Activated CD4-positive, alpha-beta T cell treated with anti-CD3 and anti-CD28 coated beads, Interleukin-2, amount 50 U/mL, for 1 hour (primary cell): ENCODE data around the gene COA5.
"Not testable (repeated sequence)": the region's sequence is repeated elsewhere in the genome, so short reads cannot be mapped to it uniquely, and the experiment has no call there.

Source experiments
- DNase-seq: peaks from one replicate; pipeline ENCODE4 v3.0.0-alpha.2; 2020

COA5 gene

DNA sequence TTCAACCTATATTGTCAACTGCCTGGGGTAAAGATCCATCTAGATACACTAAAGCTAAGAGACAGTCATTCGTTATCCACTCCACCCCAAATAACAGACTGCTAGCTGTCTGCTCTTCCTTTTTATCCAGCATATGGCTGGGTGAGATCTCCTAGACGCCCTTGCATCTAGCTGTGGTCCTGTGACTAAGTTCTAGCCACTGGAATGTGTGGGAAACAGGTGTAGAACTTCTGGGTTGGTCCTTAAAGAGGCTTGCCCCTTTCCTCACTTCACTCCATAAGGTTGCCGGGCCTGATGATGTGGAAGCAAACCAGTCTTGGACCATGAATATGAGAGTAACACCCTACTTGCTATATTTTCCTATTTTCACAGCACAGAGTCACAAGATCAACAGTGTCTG lies 3.2 kb downstream of the COA5 start:
- no peak for DNase-seq

DNA sequence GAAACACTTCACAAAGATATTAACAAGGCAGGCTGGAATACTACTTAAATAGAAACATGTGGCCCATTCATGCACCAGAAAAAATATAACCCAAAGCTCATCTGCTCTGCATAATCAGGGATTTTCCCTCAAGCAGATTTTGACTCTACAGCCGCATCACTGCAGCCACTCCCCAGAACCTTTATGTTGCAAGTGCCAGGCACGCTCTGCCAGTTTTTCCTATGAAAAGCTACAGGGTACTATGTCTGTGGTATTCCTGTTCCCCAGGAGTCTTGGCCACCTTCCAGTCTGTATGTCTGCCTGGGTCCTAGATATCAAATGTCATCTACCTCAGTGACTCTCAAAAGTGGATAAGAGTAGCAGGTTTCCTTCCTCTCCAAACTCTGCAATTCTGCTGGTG lies 3.8 kb downstream of the COA5 start:
- no peak for DNase-seq

DNA sequence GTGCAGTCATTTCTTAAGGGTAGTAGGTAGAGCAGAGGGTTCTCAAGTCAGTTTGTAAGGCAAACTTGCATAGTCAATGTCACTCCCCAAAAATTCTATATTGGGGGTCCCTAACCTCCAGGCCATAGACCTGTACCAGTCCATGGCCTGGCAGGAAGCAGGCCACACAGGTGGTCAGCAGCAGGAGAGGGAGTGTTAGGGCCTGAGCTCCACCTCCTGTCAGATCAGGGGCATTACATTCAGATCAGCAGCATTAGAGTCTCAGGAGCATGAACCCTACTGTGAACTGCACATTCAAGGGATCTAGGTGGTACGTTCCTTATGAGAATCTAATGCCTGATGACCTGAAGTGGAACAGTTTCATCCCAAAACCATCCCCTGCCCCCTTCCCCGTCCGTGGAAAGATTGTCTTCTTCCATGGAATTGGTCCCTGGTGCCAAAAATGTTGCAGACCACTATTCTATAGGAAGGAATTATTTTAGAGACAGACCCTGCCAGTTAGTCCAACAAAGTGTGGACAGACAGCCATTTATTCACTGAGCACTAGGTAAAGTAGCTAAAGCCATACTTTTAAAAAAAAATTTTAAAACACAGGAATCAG lies 6.7 kb downstream of the COA5 start:
- no peak for DNase-seq

DNA sequence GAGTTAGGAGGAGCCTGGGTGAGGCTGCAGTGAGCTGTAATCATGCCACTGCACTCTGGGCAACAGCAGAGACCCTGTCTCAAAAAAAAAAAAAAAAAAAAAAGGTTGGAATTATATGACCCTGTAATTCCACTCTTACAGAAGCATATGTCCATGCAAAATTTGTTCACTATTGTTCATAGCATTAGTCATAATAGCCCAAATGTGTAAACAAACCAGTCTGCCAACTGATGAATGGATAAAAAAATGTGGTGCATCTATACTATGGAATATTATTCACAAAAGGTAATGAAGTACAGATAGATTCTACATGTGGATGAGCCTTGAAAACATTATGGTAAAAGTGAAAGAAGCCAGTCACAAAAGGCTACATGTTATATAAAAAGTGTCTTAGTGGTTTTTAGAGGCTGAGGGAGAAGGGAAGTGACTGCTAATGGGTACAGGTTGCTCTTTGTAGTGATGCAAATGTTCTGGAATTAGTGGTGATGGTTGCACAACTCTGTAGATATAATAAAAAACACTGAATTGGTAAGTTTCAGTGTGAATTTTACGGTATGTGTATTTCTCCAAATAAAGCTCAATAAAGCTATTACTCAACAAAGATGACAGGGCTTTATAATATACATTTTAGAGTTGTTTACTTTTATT lies 9.4 kb downstream of the COA5 start:
- DNase-seq = no peak

DNA sequence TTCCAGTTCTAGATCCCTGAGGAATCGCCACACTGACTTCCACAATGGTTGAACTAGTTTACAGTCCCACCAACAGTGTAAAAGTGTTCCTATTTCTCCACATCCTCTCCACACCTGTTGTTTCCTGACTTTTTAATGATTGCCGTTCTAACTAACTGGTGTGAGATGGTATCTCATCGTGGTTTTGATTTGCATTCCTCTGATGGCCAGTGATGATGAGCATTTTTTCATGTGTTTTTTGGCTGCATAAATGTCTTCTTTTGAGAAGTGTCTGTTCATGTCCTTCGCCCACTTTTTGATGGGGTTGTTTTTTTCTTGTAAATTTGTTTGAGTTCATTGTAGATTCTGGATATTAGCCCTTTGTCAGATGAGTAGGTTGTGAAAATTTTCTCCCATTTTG lies 13.6 kb downstream of the COA5 start:
- DNase-seq = not testable (repeated sequence)

DNA sequence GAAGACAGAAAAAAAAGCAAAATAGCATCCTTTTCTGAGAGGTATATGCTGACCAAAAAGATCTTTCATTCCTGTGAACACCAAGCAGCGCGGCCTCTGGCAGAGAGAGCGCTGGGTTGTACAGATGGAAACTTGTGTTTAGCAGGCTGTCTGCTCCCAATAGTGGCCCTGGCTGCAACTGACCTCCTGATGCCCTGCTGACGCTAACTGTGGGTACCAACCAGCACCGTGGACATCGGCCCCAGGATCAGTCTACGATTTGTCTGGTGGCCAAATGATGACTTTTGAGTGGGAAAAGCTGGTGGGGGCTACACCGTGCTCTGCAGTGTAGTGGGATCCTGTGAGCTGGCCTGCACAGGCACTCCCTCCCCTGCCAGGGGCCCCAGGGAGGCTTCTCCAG lies 15.7 kb downstream of the COA5 start:
- DNase-seq = no peak

DNA sequence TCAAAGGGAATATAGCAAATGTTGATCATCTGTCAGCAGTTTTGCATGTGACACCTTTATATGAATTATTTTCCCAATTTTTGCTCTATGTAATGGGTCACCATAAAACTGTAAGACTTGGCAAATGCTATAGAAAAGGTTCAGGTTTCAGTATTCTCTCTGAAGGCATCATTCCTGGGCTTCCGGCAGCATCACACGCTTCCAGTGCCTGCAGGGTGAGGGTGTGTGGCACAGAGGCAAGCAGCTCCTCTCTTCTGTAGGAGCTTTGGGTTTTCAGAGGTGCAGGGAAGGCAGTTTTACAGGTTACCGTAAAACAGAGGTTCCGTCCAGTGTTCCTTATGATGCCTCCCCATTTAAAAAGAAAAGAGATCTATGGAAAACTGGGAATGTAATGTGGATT lies 18.8 kb downstream of the COA5 start:
- DNase-seq = no peak

DNA sequence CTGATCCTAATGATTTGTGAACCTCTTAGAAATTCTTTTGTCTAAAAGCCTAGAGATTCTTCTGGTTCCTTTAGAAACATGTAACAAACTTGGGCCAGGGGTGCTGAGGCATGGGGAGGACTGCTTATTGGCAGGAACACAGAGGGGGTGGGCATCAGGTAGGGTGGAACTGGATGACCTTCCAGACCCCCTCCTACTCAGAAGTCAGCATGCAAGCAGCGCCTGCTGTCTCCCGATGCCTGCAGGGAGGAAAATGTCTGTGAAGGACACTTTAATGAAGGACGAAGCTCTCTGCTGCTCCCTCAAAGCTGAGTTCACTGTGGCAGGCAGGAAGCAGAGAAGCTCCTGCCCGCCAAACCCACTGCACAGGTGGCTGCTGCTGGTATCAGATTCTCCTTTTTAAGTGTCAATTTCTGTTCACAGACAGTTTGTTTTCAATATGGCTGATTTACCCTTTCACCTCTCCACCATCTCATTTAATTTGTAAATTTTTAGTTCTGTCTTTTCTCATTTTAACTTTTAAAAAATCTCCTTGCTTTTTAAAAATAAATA lies 19.4 kb downstream of the COA5 start:
- DNase-seq = no peak

DNA sequence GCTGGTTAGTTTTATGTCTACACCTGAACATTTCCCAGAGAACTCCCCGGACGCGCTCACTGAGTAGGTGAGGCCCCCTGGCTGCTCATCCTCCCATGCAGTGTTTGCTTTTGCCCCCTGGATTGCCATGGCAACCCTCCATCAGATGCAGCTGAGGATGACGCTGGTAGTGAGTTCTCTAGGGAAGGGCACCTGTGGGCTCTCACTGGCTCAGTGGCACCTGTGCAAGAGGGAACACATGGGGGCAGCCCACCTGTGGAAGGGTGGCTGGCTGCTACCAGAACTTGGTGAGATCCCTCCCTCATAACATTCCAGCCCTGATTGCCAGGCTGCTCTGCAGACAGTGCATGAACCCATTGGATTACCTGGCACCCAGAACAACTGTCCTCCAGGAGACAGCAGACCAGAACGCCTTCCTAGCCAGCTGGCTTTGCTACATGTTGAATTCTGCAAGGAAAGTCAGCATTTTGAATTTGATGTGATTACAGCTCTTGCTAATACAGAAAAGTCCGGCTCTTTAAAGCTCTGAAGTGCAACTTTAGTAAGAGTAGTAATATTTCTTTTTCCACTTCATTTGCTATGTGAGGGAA lies 21.7 kb downstream of the COA5 start:
- DNase-seq = no peak

DNA sequence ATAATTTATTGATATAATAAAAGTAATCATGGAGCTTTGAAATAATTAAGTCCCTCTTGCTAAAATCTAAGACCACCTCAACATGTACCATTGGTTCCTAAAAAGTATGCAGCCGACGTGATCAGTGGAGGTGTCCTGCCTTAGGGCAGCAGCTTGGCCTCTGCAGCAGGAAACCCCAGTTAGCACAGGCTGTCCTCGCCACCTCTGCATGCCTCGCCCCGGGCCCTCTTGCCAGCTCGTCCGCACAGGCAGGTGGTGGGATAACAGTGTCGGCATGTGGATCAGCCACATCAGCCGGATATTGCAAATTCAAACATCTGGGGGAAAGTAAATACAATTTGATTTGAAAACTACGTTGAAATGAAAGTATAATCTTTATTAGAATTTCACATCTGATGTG lies 22.9 kb downstream of the COA5 start:
- no peak for DNase-seq

DNA sequence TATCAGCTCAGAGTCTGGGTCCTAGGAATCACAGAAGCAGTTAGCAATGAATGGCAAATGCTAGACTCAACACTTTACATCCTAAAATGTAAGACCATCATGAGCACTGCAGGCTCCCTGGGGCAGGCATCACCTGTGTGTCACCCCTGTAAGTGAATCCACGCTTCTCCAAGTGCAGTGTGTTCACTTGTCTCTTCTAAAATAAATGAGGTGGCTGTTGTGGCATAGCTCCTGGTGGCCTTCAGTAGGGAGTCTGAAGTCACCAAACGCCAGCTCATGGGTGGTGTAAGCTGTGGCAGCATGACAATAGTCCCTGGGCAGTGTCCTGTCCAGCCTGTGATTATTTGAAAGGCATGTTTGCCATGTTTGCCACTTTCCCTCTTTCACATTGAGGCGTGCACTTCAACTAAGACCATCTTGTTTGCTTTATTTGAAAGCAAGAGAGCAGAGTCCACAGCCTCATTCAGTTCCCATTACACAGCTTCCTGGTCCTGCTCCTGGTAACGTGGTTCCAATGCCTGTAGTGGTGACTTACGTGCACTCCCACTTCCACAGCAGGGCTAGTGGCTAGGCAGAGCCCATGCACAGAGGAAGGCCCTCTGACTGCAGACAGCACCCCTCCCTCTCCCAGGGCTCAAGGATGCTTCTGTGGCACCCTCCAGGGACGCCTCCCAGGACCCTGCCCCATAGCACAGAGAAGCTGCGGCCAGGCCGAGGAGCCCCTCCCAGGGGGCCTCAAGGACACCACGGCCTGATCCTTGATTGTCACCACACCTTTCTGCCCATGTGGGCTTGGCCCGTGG lies 24.3 kb downstream of the COA5 start:
- no peak for DNase-seq

DNA sequence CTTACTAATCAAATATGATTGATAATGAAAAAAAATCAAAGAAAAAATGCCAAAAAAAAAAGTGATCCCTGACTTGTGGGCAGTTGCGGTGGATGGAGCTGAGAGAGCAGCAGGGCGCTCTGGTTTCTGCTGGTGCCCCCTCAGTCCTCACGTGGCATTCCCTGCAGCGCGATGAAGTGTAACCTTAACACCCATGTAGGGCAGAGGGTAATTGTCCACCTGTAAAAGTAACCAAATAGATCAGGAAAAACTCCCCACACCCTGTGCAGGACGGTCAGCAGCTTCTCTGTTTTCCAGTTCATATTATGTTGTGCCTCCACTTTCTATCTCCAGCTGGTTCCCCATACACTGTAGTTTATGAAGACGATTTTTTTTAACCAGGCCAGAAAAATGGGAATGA lies 25.0 kb downstream of the COA5 start:
- DNase-seq = no peak

DNA sequence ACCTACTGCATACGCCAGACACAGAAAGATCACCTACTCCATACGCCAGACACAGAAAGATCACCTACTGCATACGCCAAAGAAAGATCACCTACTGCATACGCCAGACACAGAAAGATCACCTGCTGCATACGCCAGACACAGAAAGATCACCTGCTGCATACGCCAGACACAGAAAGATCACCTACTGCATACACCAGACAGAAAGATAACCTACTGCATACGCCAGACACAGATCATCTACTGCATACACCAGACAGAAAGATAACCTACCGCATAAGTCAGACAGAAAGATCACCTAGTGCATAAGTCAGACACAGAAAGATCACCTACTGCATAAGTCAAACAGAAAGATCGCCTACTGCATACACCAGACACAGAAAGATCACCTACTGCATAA lies 25.8 kb downstream of the COA5 start:
- DNase-seq = no peak

DNA sequence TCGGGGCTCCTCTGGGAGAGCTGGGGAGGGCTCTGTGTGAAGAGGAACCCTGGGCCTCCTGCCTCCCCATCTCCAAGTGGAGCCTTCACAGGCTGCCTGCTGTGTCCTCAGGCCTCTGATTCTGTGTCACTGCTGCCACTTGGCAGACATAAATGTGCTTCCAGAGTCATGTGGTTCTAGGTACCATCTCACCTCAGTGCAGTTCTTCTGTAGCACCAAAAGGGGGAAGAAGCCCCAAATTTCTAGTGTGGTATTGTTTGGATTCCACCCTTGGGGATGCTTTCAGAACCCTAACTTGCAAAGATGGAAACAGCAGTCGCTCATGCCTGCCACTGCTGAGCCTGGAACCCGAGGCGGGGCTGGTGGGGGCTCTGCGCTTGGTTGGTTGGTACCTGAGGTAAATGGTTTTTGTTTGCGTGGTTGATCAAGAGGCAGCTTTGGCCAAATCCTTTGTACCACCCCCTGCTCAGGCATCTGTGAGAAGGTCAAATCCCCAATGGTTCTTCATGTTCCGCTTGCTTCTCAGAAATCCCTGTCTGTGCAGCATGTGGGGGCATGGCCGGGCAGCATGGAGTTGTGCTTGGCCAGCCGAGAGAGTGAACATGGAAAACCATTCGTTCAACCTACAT lies 27.5 kb downstream of the COA5 start:
- no peak for DNase-seq

DNA sequence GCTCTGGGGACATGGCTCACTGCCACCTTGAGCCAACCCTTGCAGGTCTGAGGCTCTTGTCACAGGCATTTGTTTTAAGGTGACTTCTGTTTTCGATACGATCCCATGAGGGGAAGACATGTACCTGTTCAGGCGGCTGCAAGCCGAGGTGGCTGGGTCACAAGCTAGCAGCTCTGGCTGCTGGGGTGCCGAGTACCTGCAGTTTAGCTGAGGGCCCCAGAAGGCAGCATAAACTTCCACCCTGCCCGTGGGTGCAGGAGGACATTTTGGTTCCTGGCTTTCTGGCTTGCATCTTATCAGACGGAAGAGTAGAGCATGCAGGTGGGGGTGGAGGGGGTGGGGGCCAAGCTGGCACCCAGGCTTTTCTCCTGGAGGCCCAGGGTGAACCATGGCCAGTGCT lies 28.4 kb downstream of the COA5 start:
- DNase-seq = no peak

DNA sequence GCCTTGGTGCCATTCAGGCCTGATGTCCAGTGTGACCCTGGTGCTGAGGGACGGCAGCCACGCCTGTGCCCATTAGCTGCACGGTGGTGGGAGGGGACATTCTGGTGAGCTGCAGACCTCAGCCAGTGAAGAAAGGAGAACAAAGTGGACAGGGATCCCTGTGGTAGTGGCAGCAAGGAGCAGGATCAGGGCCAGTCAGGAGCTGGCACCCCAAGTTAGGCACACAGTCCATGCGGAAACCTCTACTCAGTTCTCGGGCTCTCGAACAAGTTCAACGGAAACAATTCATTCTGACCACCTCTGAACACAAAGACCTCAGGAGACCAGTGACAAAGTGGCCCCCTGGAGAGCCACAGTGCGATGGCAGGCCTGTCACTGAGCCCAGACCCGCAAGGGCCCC lies 30.1 kb downstream of the COA5 start:
- no peak for DNase-seq

DNA sequence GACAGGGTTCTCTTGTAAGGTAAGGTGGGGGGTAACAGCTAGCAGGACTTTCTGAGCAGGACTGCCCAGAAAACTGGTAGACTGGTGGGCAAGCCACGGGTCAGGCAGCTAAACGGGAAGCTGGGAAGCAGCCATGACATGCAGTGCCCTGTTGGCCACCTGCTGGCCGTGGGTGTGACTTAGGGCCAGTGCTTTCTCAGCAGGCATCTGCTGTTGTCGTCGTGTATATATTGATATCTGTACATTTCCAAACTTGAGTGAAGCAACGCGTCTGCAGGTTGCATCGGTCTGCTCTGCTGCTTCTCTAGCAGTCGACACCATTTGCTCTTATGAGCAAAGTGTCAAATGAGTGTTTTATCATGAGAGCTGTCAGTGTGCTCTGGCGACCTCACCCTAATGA lies 31.0 kb downstream of the COA5 start:
- no peak for DNase-seq

DNA sequence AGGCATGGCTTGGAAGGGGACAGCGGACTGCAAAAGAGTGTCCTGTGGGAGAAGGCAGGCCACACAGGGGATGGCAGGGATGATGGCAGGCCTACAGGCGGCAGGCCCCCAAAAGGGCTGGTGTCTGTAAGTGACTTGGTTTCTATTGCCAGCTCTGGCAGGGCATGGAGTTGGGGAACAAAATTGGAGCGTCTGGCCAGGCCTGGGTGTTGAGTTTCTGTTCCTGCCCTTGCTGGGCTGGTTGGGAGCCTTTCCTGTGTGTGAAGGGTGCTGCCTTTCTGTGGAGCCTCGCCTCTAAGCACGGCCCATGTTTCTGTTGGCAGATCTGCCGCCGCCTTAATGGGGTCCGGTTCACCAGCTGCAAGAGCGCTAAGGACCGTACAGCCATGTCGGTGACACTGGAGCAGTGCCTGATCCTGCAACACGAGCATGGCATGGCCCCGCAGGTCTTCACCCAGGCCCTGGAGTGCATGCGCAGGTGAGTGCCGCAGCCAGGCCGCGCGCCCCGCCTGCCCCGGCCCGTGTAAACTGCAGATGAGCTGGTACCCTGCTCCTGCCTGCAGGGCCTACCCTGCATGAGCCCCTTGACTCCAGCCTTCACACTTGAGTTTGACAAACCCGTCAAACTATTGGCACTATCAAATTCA lies 31.5 kb downstream of the COA5 start:
- DNase-seq = no peak

DNA sequence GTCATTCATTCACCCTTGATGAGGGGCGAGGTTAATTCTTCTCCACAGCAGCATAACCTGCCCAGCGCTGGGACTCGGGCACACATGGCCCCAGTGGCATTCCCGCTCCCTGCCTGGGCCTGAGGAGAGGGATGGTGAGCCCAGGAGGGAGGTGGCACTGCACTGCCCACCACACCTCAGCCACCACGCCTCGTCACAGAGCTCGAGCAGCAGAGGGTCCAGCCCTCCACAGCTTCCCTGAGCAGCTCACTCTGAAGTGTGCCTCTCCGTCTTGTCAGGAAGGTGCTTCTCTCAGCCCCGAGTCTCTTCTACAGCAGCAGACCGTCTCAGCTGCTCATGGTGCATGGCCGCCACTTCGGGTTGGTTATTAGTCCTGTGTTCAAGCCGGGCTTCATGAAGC lies 34.9 kb downstream of the COA5 start:
- no peak for DNase-seq

DNA sequence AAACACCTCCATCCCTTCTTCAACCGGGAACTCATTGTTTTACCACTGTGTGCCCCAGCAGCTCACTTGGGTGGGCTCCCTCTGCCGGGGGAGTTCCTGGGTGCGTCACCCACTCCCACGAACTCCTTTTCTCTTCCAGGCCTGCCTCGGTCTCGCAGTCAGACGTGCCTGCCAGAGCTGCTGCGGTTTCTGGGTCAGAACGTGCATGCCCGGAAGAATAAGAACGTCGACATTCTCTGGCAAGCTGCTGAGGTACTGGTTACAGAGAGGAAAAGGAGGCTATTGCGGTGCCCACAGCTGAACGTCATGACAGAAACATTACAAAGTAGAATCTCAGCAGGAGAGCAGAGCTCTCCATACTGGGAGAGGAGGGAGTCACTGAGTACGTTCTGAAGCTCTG lies 35.6 kb downstream of the COA5 start:
- no peak for DNase-seq

DNA sequence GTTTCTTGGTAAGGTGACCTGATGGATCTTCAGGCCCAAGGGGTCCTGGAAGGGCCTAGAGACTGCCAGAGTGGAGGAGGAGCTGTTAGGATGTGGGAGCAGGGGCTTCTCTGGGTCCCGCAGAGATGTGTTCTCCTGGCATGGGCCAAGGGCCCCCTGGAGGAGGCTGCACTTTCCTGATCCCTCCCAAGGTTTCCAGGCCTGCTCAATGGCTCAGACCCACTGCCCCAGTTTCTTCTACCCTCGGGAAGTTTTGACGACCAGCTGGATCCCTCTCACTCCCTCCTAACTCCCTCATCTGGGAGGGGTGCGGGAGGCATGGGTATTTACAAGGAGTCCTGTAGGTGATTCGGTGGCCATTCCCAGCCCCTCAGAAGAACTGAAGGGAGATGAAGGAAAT lies 36.1 kb downstream of the COA5 start:
- DNase-seq = no peak

DNA sequence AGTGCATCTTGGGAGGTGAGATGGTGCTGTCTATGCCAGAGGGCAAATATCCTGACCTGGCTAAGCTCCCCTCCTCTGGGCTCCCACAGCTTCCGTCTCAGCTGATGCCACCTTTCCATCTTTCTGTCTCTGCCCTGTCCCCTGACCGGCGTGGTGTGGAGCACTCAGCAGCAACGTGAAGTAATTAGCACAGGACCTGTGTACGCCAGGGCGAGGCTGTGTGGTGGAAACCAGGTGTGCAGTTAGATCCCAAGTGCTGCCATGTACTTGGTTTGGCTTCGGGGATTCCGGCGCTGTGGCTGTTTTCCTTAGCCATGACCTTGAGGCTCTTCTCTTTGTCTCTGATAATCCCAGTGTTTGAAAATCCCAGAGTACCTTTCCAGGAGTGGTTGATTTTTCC lies 36.5 kb downstream of the COA5 start:
- DNase-seq = no peak
